Measurements from ENCODE around the gene PHF21A.

- TF ChIP-seq, protein P1, sequence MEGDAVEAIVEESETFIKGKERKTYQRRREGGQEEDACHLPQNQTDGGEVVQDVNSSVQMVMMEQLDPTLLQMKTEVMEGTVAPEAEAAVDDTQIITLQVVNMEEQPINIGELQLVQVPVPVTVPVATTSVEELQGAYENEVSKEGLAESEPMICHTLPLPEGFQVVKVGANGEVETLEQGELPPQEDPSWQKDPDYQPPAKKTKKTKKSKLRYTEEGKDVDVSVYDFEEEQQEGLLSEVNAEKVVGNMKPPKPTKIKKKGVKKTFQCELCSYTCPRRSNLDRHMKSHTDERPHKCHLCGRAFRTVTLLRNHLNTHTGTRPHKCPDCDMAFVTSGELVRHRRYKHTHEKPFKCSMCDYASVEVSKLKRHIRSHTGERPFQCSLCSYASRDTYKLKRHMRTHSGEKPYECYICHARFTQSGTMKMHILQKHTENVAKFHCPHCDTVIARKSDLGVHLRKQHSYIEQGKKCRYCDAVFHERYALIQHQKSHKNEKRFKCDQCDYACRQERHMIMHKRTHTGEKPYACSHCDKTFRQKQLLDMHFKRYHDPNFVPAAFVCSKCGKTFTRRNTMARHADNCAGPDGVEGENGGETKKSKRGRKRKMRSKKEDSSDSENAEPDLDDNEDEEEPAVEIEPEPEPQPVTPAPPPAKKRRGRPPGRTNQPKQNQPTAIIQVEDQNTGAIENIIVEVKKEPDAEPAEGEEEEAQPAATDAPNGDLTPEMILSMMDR (IDR thresholded peaks at IDR 0.05 in 2 of 3, conservative IDR thresholded peaks at IDR 0.05 in 1 of 3; ENCODE audit: control insufficient read depth in 2 of 3, extremely low read depth in 1 of 3, insufficient read depth in 1 of 3, low read depth in 3 of 3, low read length in 3 of 3): no peak
- TF ChIP-seq REST (IDR thresholded peaks at IDR 0.05; ENCODE audit: low read depth, low read length) (no peak), SKIL (IDR thresholded peaks at IDR 0.05; ENCODE audit: low read depth, poor library complexity, severe bottlenecking) (no peak), ZNF274 (IDR thresholded peaks at IDR 0.05; ENCODE audit: insufficient read depth, insufficient read length) (no peak), RELA (IDR thresholded peaks at IDR 0.05; ENCODE audit: borderline replicate concordance, partially characterized antibody) (no peak), CEBPZ (IDR thresholded peaks at IDR 0.05; ENCODE audit: low read depth, low read length) (no peak), IKZF1 (conservative IDR thresholded peaks at IDR 0.05) (no peak), POLR2A (IDR thresholded peaks at IDR 0.05; ENCODE audit: low read depth, low read length) (no peak), CEBPB (IDR thresholded peaks at IDR 0.05; ENCODE audit: borderline replicate concordance in 1 of 2, low read depth in 2 of 2, low read length in 2 of 2) (no peak), ESRRA (IDR thresholded peaks at IDR 0.05; ENCODE audit: low read length) (no peak)
- TF ChIP-seq, protein P2, sequence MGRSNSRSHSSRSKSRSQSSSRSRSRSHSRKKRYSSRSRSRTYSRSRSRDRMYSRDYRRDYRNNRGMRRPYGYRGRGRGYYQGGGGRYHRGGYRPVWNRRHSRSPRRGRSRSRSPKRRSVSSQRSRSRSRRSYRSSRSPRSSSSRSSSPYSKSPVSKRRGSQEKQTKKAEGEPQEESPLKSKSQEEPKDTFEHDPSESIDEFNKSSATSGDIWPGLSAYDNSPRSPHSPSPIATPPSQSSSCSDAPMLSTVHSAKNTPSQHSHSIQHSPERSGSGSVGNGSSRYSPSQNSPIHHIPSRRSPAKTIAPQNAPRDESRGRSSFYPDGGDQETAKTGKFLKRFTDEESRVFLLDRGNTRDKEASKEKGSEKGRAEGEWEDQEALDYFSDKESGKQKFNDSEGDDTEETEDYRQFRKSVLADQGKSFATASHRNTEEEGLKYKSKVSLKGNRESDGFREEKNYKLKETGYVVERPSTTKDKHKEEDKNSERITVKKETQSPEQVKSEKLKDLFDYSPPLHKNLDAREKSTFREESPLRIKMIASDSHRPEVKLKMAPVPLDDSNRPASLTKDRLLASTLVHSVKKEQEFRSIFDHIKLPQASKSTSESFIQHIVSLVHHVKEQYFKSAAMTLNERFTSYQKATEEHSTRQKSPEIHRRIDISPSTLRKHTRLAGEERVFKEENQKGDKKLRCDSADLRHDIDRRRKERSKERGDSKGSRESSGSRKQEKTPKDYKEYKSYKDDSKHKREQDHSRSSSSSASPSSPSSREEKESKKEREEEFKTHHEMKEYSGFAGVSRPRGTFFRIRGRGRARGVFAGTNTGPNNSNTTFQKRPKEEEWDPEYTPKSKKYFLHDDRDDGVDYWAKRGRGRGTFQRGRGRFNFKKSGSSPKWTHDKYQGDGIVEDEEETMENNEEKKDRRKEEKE (IDR thresholded peaks at IDR 0.05): no peak
These were observed 1.9 kb upstream of the PHF21A start for GRCh38 chr11:46122945-46123715.

Measured in GM12878 (cell line).